HG03135 (cell line): ENCODE data around the gene MAML2.

Experiments used
- ATAC-seq: cut with Tn5 transposase; IDR thresholded peaks from one replicate; pipeline ENCODE4 v1.9.1; 2021; ENCODE audit warnings: mild to moderate bottlenecking, moderate library complexity; ENCODE audit not compliant: unreplicated experiment

Gene MAML2

DNA sequence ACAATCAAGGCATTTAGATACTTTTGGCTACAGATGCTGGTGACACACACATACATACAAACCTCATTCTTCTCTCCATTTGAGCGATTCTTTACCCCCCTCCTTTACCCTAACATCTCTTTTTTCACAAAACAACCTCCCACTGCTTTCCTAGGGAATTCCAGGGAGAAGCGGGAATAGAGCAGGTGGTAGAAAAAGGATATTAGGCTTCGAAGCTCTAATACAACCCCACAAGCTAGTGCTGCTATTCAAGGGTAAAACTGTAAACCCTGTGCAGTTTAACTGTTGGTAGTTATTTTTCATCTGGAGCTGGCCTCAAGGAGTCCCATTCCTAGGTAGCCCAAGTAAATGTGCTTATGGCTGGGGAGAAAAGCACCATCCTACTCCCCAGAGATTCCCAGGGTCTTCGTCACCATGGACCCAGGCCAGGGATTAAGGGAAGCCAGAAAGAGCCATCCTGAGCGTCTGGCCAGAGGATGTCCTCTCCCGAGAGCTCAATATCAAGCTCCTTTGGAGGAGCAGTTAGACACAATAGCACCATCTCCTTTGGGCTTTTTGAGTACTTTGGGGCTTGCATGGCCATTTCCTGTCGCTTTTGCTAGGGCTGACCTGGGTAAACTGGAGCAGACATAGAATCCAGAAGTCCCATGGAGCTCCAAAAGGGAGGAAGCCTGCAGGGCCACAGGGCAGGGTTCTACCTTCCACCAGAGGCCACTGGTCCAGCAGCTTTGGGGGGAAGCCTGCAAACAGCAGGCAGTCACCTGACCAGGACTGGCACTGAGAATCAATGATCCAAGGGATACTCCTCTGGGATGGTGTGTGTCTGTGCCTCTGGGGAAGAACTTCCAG, 3.1 kb downstream of the MAML2 start:
- ATAC-seq = no peak

DNA sequence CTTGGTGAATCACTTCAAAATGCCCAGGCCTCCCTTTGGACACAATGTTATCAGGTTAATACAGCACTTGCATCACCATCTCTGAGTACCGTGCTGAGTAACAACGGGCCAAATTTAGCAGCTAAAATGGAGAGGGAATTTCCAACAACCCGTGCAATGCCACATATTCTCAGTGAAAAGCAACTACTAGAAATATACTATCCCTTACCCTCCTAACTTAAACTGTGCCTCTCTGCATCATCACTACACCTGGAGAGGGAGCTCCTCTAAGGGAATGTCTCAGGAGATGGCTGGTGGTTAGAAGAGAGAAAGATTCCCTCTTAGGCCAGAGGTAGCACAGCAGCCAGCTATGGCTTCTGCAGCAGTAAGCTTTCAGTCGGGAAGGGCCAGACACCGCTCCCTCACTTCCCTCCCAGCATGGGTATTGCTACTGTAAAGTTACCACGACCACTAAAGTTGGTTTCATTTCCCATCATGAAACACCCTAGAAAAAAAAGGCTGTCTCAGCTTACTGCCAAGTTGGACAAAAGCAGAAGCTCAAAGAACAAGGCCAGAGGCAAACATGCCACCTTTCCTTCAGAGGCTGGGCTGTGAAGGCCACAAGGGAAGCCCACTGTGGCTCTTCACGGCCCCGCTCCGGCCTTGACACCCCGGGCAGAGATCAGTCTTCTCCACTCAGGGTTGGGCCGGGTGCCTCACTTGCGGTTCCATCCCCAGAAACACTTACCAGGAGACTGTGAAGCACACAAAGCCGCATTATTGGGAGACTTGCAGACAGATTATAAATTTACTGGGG, 3.9 kb downstream of the MAML2 start:
- ATAC-seq = peak; percentile 40

DNA sequence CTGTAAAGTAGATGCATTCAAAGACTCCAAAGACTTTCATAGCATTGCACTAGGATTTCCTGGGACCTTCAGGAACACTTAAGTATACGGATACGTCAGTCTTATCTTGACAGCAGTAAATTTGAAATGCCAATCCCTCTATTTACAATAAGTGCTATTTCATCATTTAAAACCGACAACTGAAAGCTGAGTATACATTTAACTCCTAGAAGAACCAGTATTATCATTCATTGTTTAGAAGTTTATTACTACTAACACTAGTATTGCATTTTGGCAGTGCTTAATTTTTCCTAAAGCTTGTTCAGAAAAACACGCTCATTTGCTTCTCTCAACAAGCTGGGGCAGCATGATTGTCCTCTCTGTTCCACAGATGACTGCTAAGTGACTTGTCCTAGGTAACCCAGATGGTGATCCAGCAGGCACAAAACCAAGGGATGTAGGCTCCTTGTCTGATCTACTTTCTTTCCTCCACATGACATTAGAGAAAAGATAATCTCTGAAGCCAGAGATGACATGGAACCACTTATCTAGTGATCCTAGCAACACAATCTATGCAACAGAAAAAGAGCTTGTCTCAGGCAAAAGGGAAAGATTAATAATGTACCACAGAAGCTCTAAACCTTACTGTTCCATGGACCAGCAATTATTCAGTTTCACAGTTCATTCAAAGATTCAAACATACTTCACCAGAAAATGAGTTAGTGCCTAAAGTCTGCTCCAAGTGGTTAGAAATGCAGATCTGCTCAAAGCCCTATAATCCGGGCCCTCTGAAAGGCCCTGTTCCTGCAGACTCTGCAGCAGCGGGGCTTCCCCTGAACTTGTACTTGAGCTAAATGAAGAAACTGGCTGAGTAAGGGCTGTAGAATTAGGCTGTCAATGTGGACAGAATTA, 5.2 kb downstream of the MAML2 start:
- ATAC-seq = peak; percentile 26

DNA sequence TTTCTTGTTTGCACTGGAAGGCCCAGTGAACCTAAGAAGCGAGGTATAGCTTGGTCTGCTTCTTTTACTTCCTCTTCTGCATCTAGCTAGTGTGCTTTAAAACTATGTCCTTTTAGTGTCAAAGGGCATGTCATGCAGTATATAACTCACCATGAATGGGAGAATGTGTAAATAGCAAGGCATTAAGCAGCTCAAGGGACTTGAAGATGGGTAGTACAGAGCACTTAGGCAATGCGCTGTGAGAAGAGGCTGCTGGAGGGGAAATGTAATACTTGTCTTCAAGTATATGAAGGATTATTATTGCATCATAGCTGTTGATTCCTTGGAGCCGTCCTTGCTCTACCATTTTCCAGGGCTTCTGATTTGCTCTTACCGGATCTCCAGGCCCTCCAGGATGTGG, 7.6 kb downstream of the MAML2 start:
- no peak for ATAC-seq

DNA sequence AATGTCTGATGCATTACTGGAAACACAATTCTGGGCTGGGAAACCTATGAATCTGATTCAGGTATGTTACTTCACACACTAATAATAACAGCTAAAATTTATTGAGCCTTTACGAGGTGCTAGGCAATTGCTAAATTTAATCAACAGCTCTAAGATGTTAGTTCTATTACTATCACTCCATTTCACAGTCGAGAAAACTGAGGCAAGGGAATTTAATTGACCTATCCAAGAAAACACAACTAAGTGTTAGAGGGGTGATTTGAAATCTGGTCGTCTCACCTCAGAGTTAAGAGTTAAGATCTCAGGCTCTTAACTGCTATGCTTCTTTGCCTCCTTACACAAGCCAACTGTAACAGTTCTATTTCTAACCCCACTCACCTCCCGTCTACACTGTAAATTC, 8.8 kb downstream of the MAML2 start:
- no peak for ATAC-seq

DNA sequence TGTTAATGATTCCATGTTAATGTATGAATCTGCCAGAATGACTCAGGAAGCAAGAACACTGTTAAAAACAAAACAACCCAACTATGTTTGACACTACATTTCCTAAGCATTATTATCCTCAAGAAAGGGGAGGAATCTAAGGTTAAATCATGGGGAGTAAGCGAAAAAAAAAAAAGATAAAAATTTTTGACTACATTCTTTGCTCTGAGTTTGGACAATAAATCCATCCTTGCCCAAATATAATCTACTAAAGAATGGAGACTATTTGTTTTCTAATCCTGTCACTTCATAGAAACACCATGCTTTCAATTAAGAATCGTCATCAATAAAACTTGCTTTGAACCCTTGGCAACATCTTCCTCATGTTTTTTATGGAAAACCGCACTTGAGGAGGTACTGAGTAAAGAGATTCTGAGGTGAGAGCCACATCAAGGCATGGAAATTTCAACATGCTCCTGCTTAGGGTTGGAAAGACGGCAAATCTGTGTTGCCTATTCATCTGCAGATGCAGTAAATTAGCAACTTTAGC, 9.7 kb downstream of the MAML2 start:
- no peak for ATAC-seq

DNA sequence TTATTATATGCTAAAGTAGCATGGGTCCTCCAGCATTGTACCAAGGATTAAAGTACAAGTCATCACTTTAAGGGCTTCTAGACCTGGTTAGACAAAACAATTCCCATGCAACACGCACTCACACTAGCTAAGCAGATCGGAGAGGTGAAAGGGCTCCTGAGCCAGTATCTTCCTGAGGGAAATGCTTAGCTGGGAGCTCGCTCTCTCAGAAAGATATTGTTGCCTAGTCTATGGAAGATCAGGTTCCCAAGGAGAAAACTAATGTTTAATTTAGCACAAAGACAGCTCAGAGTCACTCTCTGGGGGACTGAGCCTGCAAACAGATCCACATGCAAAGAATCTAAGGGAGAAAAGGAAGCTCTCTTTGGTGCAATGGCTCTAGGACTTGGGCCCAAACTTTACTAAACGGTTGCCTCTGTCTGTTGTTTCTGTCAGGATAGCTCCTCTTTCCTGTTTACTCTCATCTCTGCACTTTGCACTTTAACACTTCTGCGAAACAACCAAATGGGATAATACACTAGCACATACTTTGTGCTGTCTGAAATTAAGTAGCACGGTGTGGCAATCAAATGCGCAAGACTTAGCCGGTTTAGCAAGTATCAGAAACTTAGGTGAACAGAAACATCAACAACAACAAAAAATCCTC, 10.7 kb downstream of the MAML2 start:
- no peak for ATAC-seq

DNA sequence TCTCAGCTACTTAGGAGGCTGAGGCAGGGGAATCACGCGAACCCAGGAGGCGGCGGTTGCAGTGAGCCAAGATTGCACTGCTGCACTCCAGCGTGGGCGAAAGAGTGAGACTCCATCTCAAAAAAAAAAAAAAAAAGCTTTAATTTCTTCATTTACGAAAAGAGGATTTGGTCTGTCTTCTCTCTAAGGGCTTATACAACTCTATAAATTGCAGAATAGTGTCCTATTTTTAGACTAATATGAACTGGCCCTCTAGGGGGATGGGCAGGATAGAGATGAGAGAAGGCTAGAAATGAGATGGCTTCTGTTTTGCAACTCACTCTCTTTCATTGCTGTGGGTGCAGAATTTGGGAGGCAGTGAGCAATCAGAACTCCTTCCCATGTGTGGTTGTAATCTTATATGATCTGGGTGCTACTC, 11.3 kb downstream of the MAML2 start:
- ATAC-seq = no peak

DNA sequence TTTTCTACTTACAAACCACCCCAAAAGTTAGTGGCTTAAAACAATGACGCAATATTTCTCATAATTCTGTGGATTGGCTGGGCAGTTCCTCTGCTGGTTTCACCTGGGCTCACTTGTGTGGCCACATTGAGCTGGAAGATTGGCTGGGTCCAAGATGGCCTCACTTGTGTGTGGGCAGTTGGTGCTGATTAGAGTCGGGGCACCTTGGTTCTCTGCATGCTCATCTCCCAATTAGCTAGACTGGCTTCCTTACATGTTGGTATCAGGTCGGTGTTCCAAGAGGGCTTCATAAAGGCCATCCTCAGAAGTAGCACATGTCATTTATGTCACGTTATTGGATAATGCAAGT, 12.5 kb downstream of the MAML2 start:
- no peak for ATAC-seq

DNA sequence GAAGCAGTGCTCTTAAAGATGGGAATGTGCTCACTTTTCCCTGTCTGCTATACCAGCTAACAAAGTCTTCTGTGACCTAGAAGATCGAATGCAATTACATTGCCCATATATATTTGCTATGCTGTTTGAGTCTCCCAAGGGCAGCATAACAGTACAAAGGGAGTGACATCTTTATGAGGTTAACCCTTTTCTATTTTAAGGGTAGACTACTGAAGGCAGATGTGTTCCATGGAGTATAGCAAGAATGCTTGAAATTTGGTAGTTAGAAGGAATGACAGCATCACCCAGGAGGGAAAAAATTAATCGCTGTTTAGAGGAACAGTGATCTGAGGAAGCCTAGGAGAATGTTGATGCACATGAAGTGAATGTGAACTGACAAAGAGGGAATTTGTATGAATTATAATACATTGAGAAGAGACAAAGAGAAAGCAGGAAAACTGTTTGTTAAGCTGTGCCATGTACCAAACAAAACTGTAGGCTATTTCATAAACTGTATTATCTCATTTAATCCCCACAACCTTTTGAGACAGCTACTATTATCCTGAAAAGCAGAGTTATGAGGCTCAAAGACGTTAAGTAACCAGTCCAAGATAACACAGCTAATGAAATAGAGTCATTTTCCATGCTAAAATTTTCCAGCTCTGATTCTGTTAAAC, 13.0 kb downstream of the MAML2 start:
- ATAC-seq = no peak

DNA sequence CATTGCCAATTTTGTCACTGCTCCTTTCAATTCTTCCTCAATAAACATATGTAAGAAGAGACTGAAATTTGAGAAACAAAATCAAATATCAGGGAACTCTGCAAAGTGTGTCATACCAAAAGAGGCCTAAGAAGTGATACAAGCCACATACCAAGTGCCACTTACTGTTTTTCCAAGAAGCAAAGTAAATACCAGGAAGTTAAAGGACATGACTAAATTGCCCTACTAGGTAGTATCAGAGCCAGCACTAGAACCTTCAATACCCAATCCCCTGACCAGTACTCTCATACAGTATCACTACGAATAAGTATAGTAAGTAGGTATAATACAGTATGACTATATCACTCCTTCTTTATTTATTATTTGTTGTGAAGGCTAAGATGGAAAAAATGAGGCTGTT, 13.6 kb downstream of the MAML2 start:
- ATAC-seq = no peak

DNA sequence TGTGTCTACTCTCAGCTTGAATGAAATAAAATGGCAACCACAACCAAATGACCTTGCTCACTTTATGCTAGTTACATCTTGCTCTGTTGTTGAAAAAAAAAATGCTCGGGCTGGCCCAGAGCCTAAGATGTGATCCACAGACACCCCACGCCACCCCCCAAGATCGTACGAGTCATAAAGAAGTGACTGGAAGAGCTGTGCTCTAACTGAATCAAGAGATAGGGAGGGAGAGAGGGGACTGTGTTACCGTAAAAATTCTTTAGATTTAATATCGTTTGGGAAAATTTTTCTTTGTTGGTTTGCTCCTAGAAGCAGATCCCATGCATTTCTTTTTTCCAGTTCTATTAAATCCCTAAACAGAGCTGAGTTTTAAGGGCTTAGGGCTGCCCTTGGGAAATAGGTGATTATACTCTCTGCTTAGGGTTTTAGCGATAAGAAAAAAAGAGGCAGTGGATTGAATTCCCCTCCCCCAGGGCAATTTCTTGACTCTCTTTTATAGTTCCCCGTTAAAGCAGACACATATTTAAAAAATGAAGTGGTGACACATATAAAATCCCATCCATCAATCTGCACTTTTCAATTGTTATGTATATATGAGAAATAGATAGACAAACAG, 14.5 kb downstream of the MAML2 start:
- ATAC-seq = no peak

DNA sequence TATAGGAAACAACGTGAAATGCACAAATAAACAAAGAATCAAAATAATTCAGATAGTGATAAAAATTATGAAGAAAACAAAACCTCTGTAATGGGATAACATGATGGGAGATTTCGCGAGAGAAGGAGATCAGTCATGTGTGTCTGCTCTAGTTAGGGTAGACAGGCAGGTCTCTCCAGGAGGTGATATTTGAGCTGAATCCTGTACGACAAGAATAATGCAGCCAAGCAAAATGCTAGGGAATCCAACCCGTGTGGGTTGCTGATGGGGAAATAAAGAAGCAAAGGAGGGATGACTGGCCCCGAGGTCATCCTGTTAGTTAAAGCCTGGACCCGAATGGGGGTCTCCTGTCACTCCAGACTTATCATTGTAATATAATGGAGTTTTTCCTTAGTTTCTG, 16.0 kb downstream of the MAML2 start:
- no peak for ATAC-seq

DNA sequence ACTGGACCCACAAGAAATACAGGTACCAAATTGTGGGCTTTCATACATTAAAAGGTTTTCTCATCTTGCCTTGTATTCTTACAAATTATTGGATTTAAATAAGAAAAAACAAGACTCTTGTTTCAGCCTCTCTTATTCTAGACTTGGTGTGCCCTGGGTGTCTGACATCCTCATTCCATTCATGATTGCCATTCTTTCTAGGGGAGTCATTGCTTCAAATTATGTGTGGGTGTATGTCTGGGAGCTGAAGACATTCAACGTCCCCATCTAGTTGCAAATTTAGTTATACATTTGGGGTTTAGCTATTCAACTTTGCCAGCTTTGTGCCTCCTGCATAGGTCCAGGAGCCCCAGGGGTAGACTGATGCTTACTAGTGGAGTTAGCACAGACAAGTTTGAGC, 18.1 kb downstream of the MAML2 start:
- no peak for ATAC-seq

DNA sequence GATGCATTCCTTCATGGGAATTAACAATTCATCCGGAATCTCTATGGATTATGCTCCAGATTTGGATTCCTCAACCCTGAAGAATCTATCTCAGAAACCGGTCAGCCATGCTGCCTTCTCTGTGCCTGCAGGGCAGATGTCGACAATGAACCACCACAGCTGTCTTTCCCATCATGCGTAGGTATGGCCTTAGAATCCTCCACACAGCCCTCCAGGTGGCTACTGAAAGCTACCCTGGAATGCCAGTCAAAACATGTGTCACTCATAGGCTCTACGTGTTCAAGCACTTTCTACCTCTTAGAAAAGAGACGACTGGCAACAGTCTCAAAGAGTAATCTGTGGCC, 19.4 kb downstream of the MAML2 start:
- no peak for ATAC-seq

DNA sequence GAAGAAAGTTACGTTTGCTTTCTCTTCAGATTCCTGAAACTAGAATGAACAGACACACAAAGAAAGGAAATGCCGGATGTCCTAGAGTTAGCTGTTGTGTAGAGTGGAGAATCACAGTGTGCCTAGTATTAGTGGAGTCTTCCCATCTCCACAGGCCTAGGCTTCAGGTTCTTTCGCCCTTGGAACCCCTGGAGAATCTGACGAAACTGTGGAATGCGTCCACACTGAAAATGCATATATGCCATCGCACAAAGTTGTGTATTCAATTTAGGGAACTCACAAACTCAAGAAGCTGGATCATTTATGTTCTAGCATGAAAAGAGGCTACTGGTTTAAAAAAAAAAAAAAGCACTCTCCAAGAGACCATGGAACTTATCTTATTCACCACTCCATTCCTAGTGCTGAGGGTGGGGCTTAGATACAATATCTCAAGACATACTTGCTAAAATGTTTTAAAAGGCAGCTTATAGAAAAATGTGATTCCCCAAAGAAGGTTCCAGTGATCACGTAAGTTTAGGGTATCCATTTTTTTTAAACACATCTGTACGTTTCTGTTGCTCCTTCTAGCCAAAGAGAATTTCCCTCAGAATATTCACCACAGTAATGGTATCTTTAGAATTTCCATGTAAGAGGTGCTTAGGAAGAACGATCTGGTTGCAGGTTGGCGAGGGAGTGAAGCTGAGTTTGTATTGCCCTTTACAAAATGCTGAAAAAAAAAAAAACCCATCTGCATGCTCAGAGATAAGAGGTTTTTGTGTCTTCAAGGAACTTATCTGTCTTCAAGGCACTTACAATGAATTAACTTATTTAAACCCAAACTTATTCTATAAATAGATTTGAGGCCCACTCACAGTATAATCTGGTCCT, 20.0 kb downstream of the MAML2 start:
- no peak for ATAC-seq

DNA sequence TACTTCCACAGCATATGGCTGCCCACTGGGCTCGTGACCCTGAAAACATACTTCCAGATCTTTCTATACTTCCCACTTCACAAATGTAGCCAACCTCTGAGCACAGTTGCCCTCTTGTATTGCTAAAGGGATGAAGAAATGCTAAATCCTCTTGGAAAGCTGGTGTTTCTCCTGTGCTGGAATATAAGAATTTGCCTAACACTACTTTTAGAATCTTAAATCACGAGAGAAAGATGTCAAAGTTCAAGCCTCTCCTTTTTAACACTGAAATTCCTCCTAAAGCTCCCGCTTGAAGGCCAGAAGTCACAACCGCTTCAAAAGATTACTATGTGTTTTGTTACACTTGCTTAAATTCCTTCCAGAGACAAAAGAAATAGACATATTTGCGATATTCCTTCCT, 21.9 kb downstream of the MAML2 start:
- ATAC-seq = no peak

DNA sequence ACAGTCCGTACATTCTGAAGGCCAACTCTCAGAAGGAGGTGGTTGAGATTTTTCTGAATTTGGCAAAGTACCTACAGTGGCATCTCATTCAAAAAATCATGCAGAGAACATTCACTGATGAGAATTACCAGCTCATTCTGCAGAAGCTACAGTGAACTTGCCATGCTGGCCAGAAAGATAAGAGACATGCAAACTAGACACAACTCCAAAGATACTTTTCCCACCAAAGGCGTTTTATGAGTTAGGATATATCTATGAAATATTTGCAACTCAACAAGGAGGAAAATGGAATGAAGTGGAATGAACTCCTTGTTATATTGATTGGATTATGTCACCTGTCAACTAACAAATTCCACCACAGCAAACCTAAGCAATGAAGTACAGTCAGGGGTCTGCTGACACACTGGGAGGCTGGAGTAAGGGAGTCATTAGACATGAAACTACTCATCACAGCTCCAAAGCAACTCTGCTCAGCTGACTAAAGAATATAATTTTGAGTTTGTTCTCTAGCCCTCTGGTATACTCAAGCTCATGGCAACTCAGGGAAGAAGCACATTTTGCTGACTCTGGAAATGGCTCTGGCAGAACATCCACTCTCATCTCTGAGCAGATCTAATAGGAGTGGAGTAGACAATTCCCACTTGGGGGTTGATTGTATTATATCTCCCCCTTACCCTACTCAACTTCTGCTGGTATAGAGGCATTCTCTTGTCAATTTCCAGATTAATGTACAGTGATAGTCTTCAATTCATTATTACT, 22.9 kb downstream of the MAML2 start:
- ATAC-seq = no peak
